Heart left ventricle (tissue), 16 donors: ENCODE results near the gene PCLO. TPM values are rescaled to one million over a fixed set of nuclear protein-coding genes. Genes with fewer than 3 reads are reported as not detected.
"Not testable (repeated sequence)": the region's sequence is repeated elsewhere in the genome, so short reads cannot be mapped to it uniquely, and the experiment has no call there.

Experiments
- ATAC-seq, 4 donors: fragments of 200-7000 bp; cut with Tn5 transposase; one replicate each; pipeline ENCODE4 v1.9.1; 2020 to 2022; ENCODE audit warnings: moderate library complexity in 4 of 4, mild to moderate bottlenecking in 3 of 4, moderate number of reproducible peaks in 1 of 4
- DNase-seq, 5 donors: peaks; one replicate each; pipeline ENCODE4 v3.0.0-alpha.2; 2020
- H3K27ac ChIP-seq, 12 donors: fragments of 200-600 bp; sonication (generic) in 4 of 12; one replicate each; pipeline versions ENCODE4 v1.5.0 to v1.8.0; 2016 to 2022; ENCODE audit warnings: mild to moderate bottlenecking in 2 of 12
- H3K27me3 ChIP-seq, 9 donors: fragments of 200-600 bp; sonication (generic) in 2 of 9; one replicate each; pipeline versions ENCODE4 v1.5.1 to v1.8.0; 2016 to 2022; ENCODE audit warnings: mild to moderate bottlenecking in 3 of 9
- H3K36me3 ChIP-seq, 9 donors: fragments of 200-600 bp; sonication (generic) in 2 of 9; one replicate each; pipeline versions ENCODE4 v1.5.0 to v1.8.0; 2018 to 2022; ENCODE audit warnings: mild to moderate bottlenecking in 2 of 9
- H3K4me1 ChIP-seq, 12 donors: fragments of 200-600 bp; sonication (generic) in 4 of 12; one replicate each; pipeline versions ENCODE4 v1.5.0 to v1.8.0; 2016 to 2022; ENCODE audit warnings: mild to moderate bottlenecking in 3 of 12
- H3K4me3 ChIP-seq, 12 donors: fragments of 200-600 bp; sonication (generic) in 4 of 12; one replicate each; pipeline versions ENCODE4 v1.5.0 to v1.8.0; 2017 to 2022; ENCODE audit warnings: mild to moderate bottlenecking in 9 of 12, moderate library complexity in 4 of 12
- H3K9me3 ChIP-seq, 12 donors: fragments of 200-600 bp; sonication (generic) in 4 of 12; one replicate each; pipeline versions ENCODE4 v1.5.0 to v1.8.0; 2016 to 2022; ENCODE audit warnings: mild to moderate bottlenecking in 1 of 12
- CTCF ChIP-seq, 12 donors: fragments of 200-600 bp; sonication (generic) in 4 of 12; IDR thresholded peaks; one replicate each; pipeline versions ENCODE4 v1.5.0 to v1.8.0; 2018 to 2022; ENCODE audit warnings: antibody characterized with exemption in 12 of 12, mild to moderate bottlenecking in 5 of 12
- POLR2A ChIP-seq, 2 donors: fragments of 450-650 bp; IDR thresholded peaks; one replicate each; pipeline ENCODE4 v1.6.1; 2017; ENCODE audit warnings: antibody characterized with exemption in 2 of 2, mild to moderate bottlenecking in 2 of 2, moderate library complexity in 2 of 2
- WGBS, 4 donors: extraction: QIAGEN DNeasy Blood & Tissue Kit in 2 of 4; methylation state at CpG; one replicate each; pipeline versions ENCODE4 v1.1.5 to v1.1.7; 2013 to 2018; 5-methylcytosine and 5-hydroxymethylcytosine counted together
- intact Hi-C, 10 donors: fragments of 100-400 bp; cut with DNase I; formaldehyde crosslinking; loops; one replicate each; pipeline versions ENCODE4 v1.11.1 to v1.14.2; 2022
- polyA plus RNA-seq, 2 donors: library from polyadenylated mRNA; stranded (reverse); fragments of 200-250 nt; gene quantifications; one replicate each; pipeline ENCODE4 v1.2.3, GENCODE V29; 2013
- total RNA-seq, 9 donors: library from RNA; depleted of rRNA in 2 of 9; stranded (reverse); fragments of >200 nt in 2 of 9; fragmentation: NEBNext Ultra II Directional in 3 of 9; extraction: Animal tissue kit (Norgen Biotek cat#: 25700) in 3 of 9; gene quantifications; one replicate each; pipeline versions ENCODE4 v1.1.0 to v1.2.4, GENCODE V29; 2016 to 2023
- donor health status: ischemic (EF 13 %, LVEDD 7.1; RV severe dilation, severe dysfunction).
- donor health status: healthy with polysubstance abuse.
- donor health status: DM: no; HTN: yes; CAD: no.
- donor health status: DM: no; HTN: no; CAD: no.
- donor health status: ischemic (EF 25% LVEDD 6.9; RV normal size, moderate dysfunction).
- donor health status: ischemic (EF 25% LVEDD 5.7; RV mildly dilated, moderate dysfunction).
- donor health status: healthy.
- donor health status: DM: yes; HTN: yes; CAD: no.
- donor health status: ischemic (EF 35%, LVEDD 5.7; RV mildly dilated, moderate dysfunction).
- donor health status: nonischemic (EF 11% LVEDD 7.7; RV severe dilation, severe dysfunction).
- donor health status: DM: yes; HTN: yes; CAD: no.
- donor health status: PGD.
- donor health status: ischemic (EF 29% LVEDD 5.4; RV normal size, mild dysfunction).
- donor health status: nonischemic (EF 23%, LVEDD 6.1; RV moderate dilation, normal function).

Gene PCLO
- total and polyA plus RNA-seq, 11 donors, result 0.21 to 9.3 (median 2.9) TPM

GRCh38 chr7:83101530-83101929 lies 61.2 kb downstream of the PCLO start:
- DNase-seq (no peak), ATAC-seq (no peak)
- Histone ChIP-seq H3K4me3 (peak overlapping the region in 3 of 12 donors; percentile 1 to 21 (median 9)), H3K27ac (peak overlapping the region in 1 of 12 donors; percentile 43), H3K9me3 (no peaks in the 10 kb centered on the region), H3K4me1 (no peaks in the 10 kb centered on the region), H3K27me3 (no peaks in the 10 kb centered on the region), H3K36me3 (no peaks in the 10 kb centered on the region)
- intact Hi-C loops, result no loop called here
- no peak for TF ChIP-seq CTCF (IDR thresholded peaks at IDR 0.05)
- TF ChIP-seq POLR2A (IDR thresholded peaks at IDR 0.05), result no peak
- 27 to 34% (median 31%) methylated on average over 3 of the region's 3 CpGs for WGBS, 4 donors

DNA sequence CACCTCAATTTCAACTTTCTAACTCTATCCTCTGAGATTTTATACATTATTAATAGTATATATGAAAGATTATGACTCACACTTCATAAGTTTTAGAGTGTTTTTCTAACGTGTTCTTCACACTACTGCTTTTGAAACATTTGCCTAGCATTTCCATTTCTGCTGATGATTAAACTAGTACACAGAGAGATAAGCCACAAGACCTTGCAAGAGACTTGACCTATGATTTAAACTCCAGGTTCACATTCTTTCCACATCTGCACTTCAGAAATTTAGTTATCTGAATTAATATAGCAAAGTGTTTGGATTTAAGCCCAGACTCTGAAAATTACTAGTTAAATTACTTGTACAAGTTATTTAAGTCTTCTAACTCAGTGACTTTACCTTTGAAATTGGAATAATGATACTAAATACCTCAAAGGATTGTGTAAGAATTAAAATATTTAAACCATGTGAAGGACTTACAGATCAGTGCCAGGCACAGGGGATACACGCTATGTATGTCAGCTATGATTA lies 66.6 kb downstream of the PCLO start:
- 33 to 44% (median 39%) methylated on average over 2 of the region's 2 CpGs for WGBS, 4 donors

DNA sequence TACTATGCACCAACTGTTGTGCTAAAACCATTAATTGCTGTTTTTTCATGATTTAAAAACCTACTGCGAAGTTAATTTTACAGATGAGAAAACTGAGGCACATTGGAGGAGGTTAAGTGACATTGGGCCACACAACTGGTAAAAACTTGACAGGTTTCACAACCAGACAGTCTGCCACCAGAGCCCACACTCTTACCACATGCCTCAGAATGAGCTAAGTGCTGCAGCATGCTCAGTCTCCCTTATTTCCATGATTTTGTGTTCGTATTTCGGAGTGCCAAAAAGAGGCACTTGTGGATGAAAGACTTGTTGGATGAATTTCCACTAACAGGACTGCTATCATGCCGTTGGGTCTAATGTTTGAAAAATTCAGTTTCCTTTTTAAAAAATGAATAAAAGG lies 77.4 kb downstream of the PCLO start:
- no peak overlapping the region for H3K4me3 ChIP-seq
- no peak for TF ChIP-seq CTCF (IDR thresholded peaks at IDR 0.05)
- TF ChIP-seq POLR2A (IDR thresholded peaks at IDR 0.05), result no peak
- no peaks in the 10 kb centered on the region for H3K9me3 ChIP-seq
- DNase-seq (no peak), ATAC-seq (no peak)
- WGBS, 4 donors, result 81 to 91% (median 85%) methylated on average over 4 of the region's 4 CpGs
- H3K36me3 ChIP-seq, result no peaks in the 10 kb centered on the region
- H3K4me1 ChIP-seq, result no peaks in the 10 kb centered on the region
- H3K27me3 ChIP-seq, result no peaks in the 10 kb centered on the region
- intact Hi-C loops, result no loop called here
- no peak overlapping the region for H3K27ac ChIP-seq

More for the DNA sequence above, 66.6 kb downstream of the PCLO start:
- Histone ChIP-seq H3K4me3 (no peak overlapping the region), H3K9me3 (peaks cover 0 to 2% (median 0%) of the 10 kb centered on the region in 12 donors), H3K27ac (no peak overlapping the region), H3K27me3 (no peaks in the 10 kb centered on the region), H3K36me3 (no peaks in the 10 kb centered on the region), H3K4me1 (no peaks in the 10 kb centered on the region)
- no peak for ATAC-seq
- intact Hi-C loops, result no loop called here
- DNase-seq, result no peak
- TF ChIP-seq POLR2A (IDR thresholded peaks at IDR 0.05) (no peak), CTCF (IDR thresholded peaks at IDR 0.05) (no peak)

GRCh38 chr7:83079879-83080278 lies 82.8 kb downstream of the PCLO start:
- ATAC-seq, H3K36me3 ChIP-seq, H3K4me1 ChIP-seq, H3K27ac ChIP-seq, H3K4me3 ChIP-seq, H3K27me3 ChIP-seq, DNase-seq, H3K9me3 ChIP-seq: not testable (repeated sequence)
- WGBS, 4 donors, result 89 to 100% (median 96%) methylated on average over 1 of the region's 1 CpG
- intact Hi-C loops, result loop anchor here in 1 of 10 donors (10.0 kb wide), 1 partner anchor 265 kb away; no protein-coding TSS in a partner anchor

DNA sequence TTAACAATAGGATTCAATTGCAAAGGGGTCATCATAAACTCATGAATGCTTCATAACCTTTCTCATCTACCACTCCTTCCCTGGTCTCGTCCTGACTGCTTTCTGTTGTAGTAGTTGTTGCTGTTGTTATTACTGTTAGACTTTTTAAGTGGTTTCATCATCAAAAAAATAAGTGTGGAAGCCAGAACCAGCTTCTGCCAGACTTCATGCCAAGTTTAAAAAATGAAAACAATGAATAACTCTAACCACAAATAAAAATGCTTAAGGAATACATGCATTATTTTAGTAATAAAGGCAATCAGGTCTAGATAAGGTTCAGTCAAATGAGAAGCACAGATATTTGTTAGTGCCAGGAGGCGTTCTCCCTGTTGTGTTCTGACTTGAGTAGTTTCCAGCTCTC lies 85.4 kb downstream of the PCLO start:
- Histone ChIP-seq H3K9me3 (peaks cover 0 to 5% (median 0%) of the 10 kb centered on the region in 12 donors), H3K4me1 (no peaks in the 10 kb centered on the region), H3K36me3 (no peaks in the 10 kb centered on the region), H3K27ac (no peak overlapping the region), H3K27me3 (no peaks in the 10 kb centered on the region), H3K4me3 (no peak overlapping the region)
- TF ChIP-seq CTCF (IDR thresholded peaks at IDR 0.05) (no peak), POLR2A (IDR thresholded peaks at IDR 0.05) (no peak)
- ATAC-seq (no peak), DNase-seq (no peak)
- intact Hi-C loops, result loop anchor here in 1 of 10 donors (10.0 kb wide), 1 partner anchor 263 kb away; no protein-coding TSS in a partner anchor
- WGBS, 4 donors, result 60 to 74% (median 72%) methylated on average over 2 of the region's 2 CpGs
